ENCODE measurements around the gene GEMIN8. TPM values are rescaled to one million over a fixed set of nuclear protein-coding genes. Genes with fewer than 3 reads are reported as not detected.

Gene GEMIN8
- total and polyA plus RNA-seq, 2 experiments from 2014 or later, result 12.4 to 15.8 TPM

- WGBS (ENCODE audit: low lambda C conversion rate, missing lambda C conversion rate), result 84% methylated on average over 9 of the region's 9 CpGs
- H3K4me3 ChIP-seq, result no peak overlapping the region
- H3K9me3 ChIP-seq (ENCODE audit: low read depth), result no peaks in the 10 kb centered on the region
- no peaks in the 10 kb centered on the region for H3K79me2 ChIP-seq
- no peaks in the 10 kb centered on the region for H3K36me3 ChIP-seq (replicated peaks; ENCODE audit: insufficient read depth, low read depth)
- DNase-seq (ENCODE audit: low spot score), result no peak
- no peaks in the 10 kb centered on the region for H3K27me3 ChIP-seq
- H2AFZ ChIP-seq, result no peak overlapping the region
- TF ChIP-seq CTCF (IDR thresholded peaks at IDR 0.05; ENCODE audit: poor library complexity), result no peak
- TF ChIP-seq EZH2phosphoT487 (IDR thresholded peaks at IDR 0.05; ENCODE audit: low read depth, severe bottlenecking, unreplicated experiment), result no peak
- TF ChIP-seq EZH2 (IDR thresholded peaks at IDR 0.05; ENCODE audit: borderline replicate concordance), result no peak
- no peak overlapping the region for H3K27ac ChIP-seq
- H3K4me1 ChIP-seq (ENCODE audit: insufficient read depth), result no peaks in the 10 kb centered on the region
- H4K20me1 ChIP-seq (ENCODE audit: insufficient read depth, poor library complexity, severe bottlenecking), result no peaks in the 10 kb centered on the region
- H3K4me2 ChIP-seq, result no peak overlapping the region
- H3K9me2 ChIP-seq (replicated peaks; ENCODE audit: insufficient read depth), result no peaks in the 10 kb centered on the region
Measured at GRCh38 chrX:13967636-13968035, 62.1 kb downstream of the GEMIN8 start.

- Histone ChIP-seq H3K27ac (no peak overlapping the region), H3K79me2 (no peaks in the 10 kb centered on the region), H3K36me3 (replicated peaks; ENCODE audit: insufficient read depth, low read depth) (no peaks in the 10 kb centered on the region), H3K9me3 (ENCODE audit: low read depth) (no peaks in the 10 kb centered on the region), H3K4me3 (no peak overlapping the region), H3K4me2 (no peak overlapping the region), H2AFZ (no peak overlapping the region), H3K27me3 (no peaks in the 10 kb centered on the region), H4K20me1 (ENCODE audit: insufficient read depth, poor library complexity, severe bottlenecking) (no peaks in the 10 kb centered on the region), H3K9me2 (replicated peaks; ENCODE audit: insufficient read depth) (no peaks in the 10 kb centered on the region), H3K4me1 (ENCODE audit: insufficient read depth) (no peaks in the 10 kb centered on the region)
- no peak for DNase-seq (ENCODE audit: low spot score)
- TF ChIP-seq EZH2 (IDR thresholded peaks at IDR 0.05; ENCODE audit: borderline replicate concordance) (no peak), CTCF (IDR thresholded peaks at IDR 0.05; ENCODE audit: poor library complexity) (no peak), EZH2phosphoT487 (IDR thresholded peaks at IDR 0.05; ENCODE audit: low read depth, severe bottlenecking, unreplicated experiment) (no peak)
- WGBS (ENCODE audit: low lambda C conversion rate, missing lambda C conversion rate), result 89% methylated on average over 5 of the region's 5 CpGs
Measured at GRCh38 chrX:13966793-13967125, 62.9 kb downstream of the GEMIN8 start.

- Histone ChIP-seq H3K4me1 (ENCODE audit: insufficient read depth) (no peaks in the 10 kb centered on the region), H3K9me2 (replicated peaks; ENCODE audit: insufficient read depth) (no peaks in the 10 kb centered on the region), H3K79me2 (no peaks in the 10 kb centered on the region), H3K9me3 (ENCODE audit: low read depth) (no peaks in the 10 kb centered on the region), H3K4me2 (no peak overlapping the region), H3K27me3 (no peaks in the 10 kb centered on the region), H3K4me3 (no peak overlapping the region), H3K27ac (no peak overlapping the region), H2AFZ (no peak overlapping the region), H4K20me1 (ENCODE audit: insufficient read depth, poor library complexity, severe bottlenecking) (no peaks in the 10 kb centered on the region), H3K36me3 (replicated peaks; ENCODE audit: insufficient read depth, low read depth) (no peaks in the 10 kb centered on the region)
- 80% methylated on average over 10 of the region's 10 CpGs for WGBS (ENCODE audit: low lambda C conversion rate, missing lambda C conversion rate)
- TF ChIP-seq EZH2 (IDR thresholded peaks at IDR 0.05; ENCODE audit: borderline replicate concordance), result no peak
- no peak for DNase-seq (ENCODE audit: low spot score)
Measured at GRCh38 chrX:13966071-13966792, 63.5 kb downstream of the GEMIN8 start.

- no peaks in the 10 kb centered on the region for H3K9me3 ChIP-seq (ENCODE audit: low read depth)
- no peak overlapping the region for H3K4me2 ChIP-seq
- H3K27me3 ChIP-seq, result no peaks in the 10 kb centered on the region
- H4K20me1 ChIP-seq (ENCODE audit: insufficient read depth, poor library complexity, severe bottlenecking), result no peaks in the 10 kb centered on the region
- no peaks in the 10 kb centered on the region for H3K4me1 ChIP-seq (ENCODE audit: insufficient read depth)
- no peak for TF ChIP-seq EZH2phosphoT487 (IDR thresholded peaks at IDR 0.05; ENCODE audit: low read depth, severe bottlenecking, unreplicated experiment)
- no peak for TF ChIP-seq EZH2 (IDR thresholded peaks at IDR 0.05; ENCODE audit: borderline replicate concordance)
- no peak for TF ChIP-seq CTCF (IDR thresholded peaks at IDR 0.05; ENCODE audit: poor library complexity)
- no peaks in the 10 kb centered on the region for H3K36me3 ChIP-seq (replicated peaks; ENCODE audit: insufficient read depth, low read depth)
- H3K4me3 ChIP-seq, result no peak overlapping the region
- 77% methylated on average over 6 of the region's 6 CpGs for WGBS (ENCODE audit: low lambda C conversion rate, missing lambda C conversion rate)
- H3K9me2 ChIP-seq (replicated peaks; ENCODE audit: insufficient read depth), result no peaks in the 10 kb centered on the region
- H3K27ac ChIP-seq, result no peak overlapping the region
- no peak overlapping the region for H2AFZ ChIP-seq
- no peak for DNase-seq (ENCODE audit: low spot score)
- no peaks in the 10 kb centered on the region for H3K79me2 ChIP-seq
Measured at GRCh38 chrX:13965531-13965930, 64.2 kb downstream of the GEMIN8 start.

Measured in hepatocyte (in vitro differentiated cells).